ENCODE data around the gene MIER2. TPM values are rescaled to one million over a fixed set of nuclear protein-coding genes. Genes with fewer than 3 reads are reported as not detected.

The MIER2 gene
- total RNA-seq, 1 donor from 2014 or later = 39.4 TPM

GRCh38 chr19:340620-341385 is 3.8 kb downstream of the MIER2 start:
- no peak for ATAC-seq
- DNase-seq = no peak
- H3K4me3 ChIP-seq = no peak overlapping the region

GRCh38 chr19:339262-339887 is 5.2 kb downstream of the MIER2 start:
- TF ChIP-seq CTCF (IDR thresholded peaks at IDR 0.05) = no peak
- Histone ChIP-seq H3K4me3 (no peak overlapping the region), H3K27me3 (ENCODE audit: low read depth) (no peaks in the 10 kb centered on the region), H3K27ac (no peak overlapping the region), H3K9me3 (no peaks in the 10 kb centered on the region), H3K36me3 (peaks cover 18% of the 10 kb centered on the region), H3K4me1 (peaks cover 46% of the 10 kb centered on the region)
- no peak for ATAC-seq
- intact Hi-C loops (cut with DNase I) = no loop called here
- DNase-seq = no peak

More at GRCh38 chr19:340620-341385, 3.8 kb downstream of the MIER2 start:
- peaks cover 6% of the 10 kb centered on the region for H3K36me3 ChIP-seq
- intact Hi-C loops (cut with DNase I) = no loop called here
- peaks cover 44% of the 10 kb centered on the region for H3K4me1 ChIP-seq
- no peak for TF ChIP-seq CTCF (IDR thresholded peaks at IDR 0.05)
- no peak overlapping the region for H3K27ac ChIP-seq
- H3K9me3 ChIP-seq = no peaks in the 10 kb centered on the region
- H3K27me3 ChIP-seq (ENCODE audit: low read depth) = no peaks in the 10 kb centered on the region

GRCh38 chr19:338421-338820 is 6.2 kb downstream of the MIER2 start:
- no peaks in the 10 kb centered on the region for H3K9me3 ChIP-seq
- no peak for TF ChIP-seq CTCF (IDR thresholded peaks at IDR 0.05)
- ATAC-seq (no peak), DNase-seq (no peak)
- intact Hi-C loops (cut with DNase I) = no loop called here
- H3K27me3 ChIP-seq (ENCODE audit: low read depth) = no peaks in the 10 kb centered on the region
- H3K27ac ChIP-seq = no peak overlapping the region
- no peak overlapping the region for H3K4me3 ChIP-seq
- peaks cover 25% of the 10 kb centered on the region for H3K36me3 ChIP-seq
- H3K4me1 ChIP-seq = peaks cover 42% of the 10 kb centered on the region

- peak; percentile 9 to 15 for ATAC-seq
Observed at GRCh38 chr19:336067-336614, 8.5 kb downstream of the MIER2 start.

More at GRCh38 chr19:336067-336614, 8.5 kb downstream of the MIER2 start:
- DNase-seq = no peak
- Histone ChIP-seq H3K4me1 (peaks cover 19% of the 10 kb centered on the region), H3K27ac (no peak overlapping the region), H3K27me3 (ENCODE audit: low read depth) (no peaks in the 10 kb centered on the region), H3K36me3 (peaks cover 37% of the 10 kb centered on the region), H3K4me3 (no peak overlapping the region), H3K9me3 (no peaks in the 10 kb centered on the region)
- intact Hi-C loops (cut with DNase I) = no loop called here
- no peak for TF ChIP-seq CTCF (IDR thresholded peaks at IDR 0.05)

Measured in lower lobe of right lung (tissue), 2 donors.